DND-41 (cell line): ENCODE measurements around the gene MELK.
"Not testable (repeated sequence)": the region's sequence is repeated elsewhere in the genome, so short reads cannot be mapped to it uniquely, and the experiment has no call there.

ENCODE experiments used
- ATAC-seq: fragments of 200-7000 bp; cut with Tn5 transposase; 3 replicates; pipeline ENCODE4 v1.9.1; 2021; ENCODE audit warnings: low read depth; ENCODE audit not compliant: insufficient read depth
- DNase-seq: peaks from one replicate; pipeline ENCODE4 v3.0.0-alpha.2; 2020
- H2AFZ ChIP-seq: 2 replicates; pipeline ENCODE4 v1.6.0; 2012; ENCODE audit warnings: low read depth, low read length
- H3K27ac ChIP-seq: 2 replicates; pipeline ENCODE4 v1.5.1; 2012; ENCODE audit warnings: low read length, inconsistent platforms
- H3K27me3 ChIP-seq: fragments of 200-600 bp; sonication (generic); 2 replicates; pipeline ENCODE4 v1.6.0; 2012; ENCODE audit warnings: low read length, mild to moderate bottlenecking, inconsistent platforms; ENCODE audit not compliant: insufficient read depth, poor library complexity
- H3K36me3 ChIP-seq: 2 replicates; pipeline ENCODE4 v1.5.1; 2012; ENCODE audit warnings: low read length, inconsistent platforms; ENCODE audit not compliant: insufficient read depth
- H3K4me1 ChIP-seq: 2 replicates; pipeline ENCODE4 v1.5.1; 2012; ENCODE audit warnings: mild to moderate bottlenecking, low read length; ENCODE audit not compliant: insufficient read depth
- H3K4me2 ChIP-seq: 2 replicates; pipeline ENCODE4 v1.6.0; 2012; ENCODE audit warnings: mild to moderate bottlenecking, moderate library complexity, low read length, inconsistent platforms; ENCODE audit not compliant: insufficient read depth
- H3K4me3 ChIP-seq, 2 experiments: fragments of 200-600 bp in 1 of 2; shearing (Covaris generic) in 1 of 2; 2 replicates each; pipeline ENCODE4 v1.5.1; 2012 to 2016; ENCODE audit warnings: inconsistent platforms in 2 of 2, low read length in 2 of 2, mild to moderate bottlenecking in 2 of 2, low read depth in 1 of 2, moderate library complexity in 1 of 2
- H3K79me2 ChIP-seq: 2 replicates; pipeline ENCODE4 v1.6.0; 2012; ENCODE audit warnings: low read length, inconsistent platforms; ENCODE audit not compliant: insufficient read depth
- H3K9ac ChIP-seq: 2 replicates; pipeline ENCODE4 v1.6.0; 2012; ENCODE audit warnings: low read depth, mild to moderate bottlenecking, inconsistent platforms, low read length, moderate library complexity
- H3K9me3 ChIP-seq: 2 replicates; pipeline ENCODE4 v1.5.1; 2012; ENCODE audit warnings: low read length, moderate library complexity, mild to moderate bottlenecking, inconsistent platforms; ENCODE audit not compliant: insufficient read depth, severe bottlenecking
- H4K20me1 ChIP-seq: 2 replicates; pipeline ENCODE4 v1.6.0; 2012; ENCODE audit warnings: low read length; ENCODE audit not compliant: insufficient read depth
- EZH2 ChIP-seq: IDR thresholded peaks from 3 replicates; pipeline ENCODE4 v1.6.1; 2012; ENCODE audit warnings: borderline replicate concordance, low read depth, mild to moderate bottlenecking, moderate library complexity, low read length, inconsistent platforms; ENCODE audit not compliant: severe bottlenecking
- TF ChIP-seq, protein P1 (sequence below): IDR thresholded peaks from 2 replicates; pipeline ENCODE4 v1.5.1; 2012; ENCODE audit warnings: borderline replicate concordance, low read length, moderate library complexity, mild to moderate bottlenecking; ENCODE audit not compliant: poor library complexity, severe bottlenecking; ENCODE audit errors: extremely low read depth

MELK gene

DNA sequence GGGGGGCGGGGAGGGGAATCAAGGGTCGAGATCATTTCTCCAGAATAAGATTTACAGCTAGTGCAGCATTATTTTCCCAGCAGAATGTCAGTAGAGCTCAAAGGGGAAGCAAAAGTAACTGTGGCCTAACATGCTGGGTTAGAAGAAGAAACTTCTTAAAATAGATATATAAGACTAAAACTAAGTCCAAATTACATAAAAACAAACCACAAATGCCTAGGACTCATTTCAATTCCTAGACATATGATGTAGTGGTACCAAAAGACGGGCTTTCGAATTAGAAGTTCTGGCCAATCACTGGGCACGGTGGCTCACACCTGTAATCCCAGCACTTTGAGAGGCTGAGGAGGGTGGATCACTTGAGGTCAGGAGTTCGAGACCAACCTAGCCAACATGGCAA, 20.8 kb upstream of the MELK start:
- DNase-seq = no peak
- no peak for ATAC-seq
- no peak for TF ChIP-seq EZH2
- TF ChIP-seq, protein P1, sequence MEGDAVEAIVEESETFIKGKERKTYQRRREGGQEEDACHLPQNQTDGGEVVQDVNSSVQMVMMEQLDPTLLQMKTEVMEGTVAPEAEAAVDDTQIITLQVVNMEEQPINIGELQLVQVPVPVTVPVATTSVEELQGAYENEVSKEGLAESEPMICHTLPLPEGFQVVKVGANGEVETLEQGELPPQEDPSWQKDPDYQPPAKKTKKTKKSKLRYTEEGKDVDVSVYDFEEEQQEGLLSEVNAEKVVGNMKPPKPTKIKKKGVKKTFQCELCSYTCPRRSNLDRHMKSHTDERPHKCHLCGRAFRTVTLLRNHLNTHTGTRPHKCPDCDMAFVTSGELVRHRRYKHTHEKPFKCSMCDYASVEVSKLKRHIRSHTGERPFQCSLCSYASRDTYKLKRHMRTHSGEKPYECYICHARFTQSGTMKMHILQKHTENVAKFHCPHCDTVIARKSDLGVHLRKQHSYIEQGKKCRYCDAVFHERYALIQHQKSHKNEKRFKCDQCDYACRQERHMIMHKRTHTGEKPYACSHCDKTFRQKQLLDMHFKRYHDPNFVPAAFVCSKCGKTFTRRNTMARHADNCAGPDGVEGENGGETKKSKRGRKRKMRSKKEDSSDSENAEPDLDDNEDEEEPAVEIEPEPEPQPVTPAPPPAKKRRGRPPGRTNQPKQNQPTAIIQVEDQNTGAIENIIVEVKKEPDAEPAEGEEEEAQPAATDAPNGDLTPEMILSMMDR = no peak

DNA sequence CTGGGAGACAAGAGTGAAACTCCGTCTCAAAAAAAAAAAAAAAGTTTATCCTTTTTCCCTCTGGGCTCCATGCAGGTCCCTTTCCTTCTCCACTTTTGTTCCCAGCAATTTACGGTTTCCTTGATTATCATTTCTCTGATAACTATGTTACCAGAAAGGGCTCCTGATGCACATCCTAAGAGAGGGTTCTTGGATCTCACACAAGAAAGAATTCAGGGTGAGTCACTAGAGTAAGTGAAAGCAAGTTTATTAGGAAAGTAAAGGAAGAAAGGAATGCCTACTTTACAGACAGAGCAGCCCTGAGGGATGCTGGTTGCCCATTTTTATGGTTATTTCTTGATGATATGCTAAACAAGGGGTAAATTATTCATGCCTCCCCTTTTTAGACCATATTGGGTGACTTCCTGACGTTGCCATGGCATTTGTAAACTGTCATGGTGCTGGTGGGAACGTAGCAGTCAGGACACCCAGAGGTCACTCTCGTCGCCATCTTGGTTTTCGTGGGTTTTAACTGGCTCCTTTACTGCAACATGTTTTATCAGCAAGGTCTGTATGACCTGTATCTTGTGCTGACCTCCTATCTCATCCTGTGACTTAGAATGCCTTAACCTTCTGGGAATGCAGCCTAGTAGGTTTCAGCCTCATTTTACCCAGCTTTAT, 13.5 kb upstream of the MELK start:
- no peak overlapping the region for H2AFZ ChIP-seq

More for the DNA sequence above, 20.8 kb upstream of the MELK start:
- H3K27me3 ChIP-seq = no peaks in the 10 kb centered on the region
- no peak overlapping the region for H3K27ac ChIP-seq
- H2AFZ ChIP-seq = no peak overlapping the region
- H4K20me1 ChIP-seq = no peaks in the 10 kb centered on the region
- no peaks in the 10 kb centered on the region for H3K79me2 ChIP-seq
- no peaks in the 10 kb centered on the region for H3K9me3 ChIP-seq
- no peak overlapping the region for H3K4me3 ChIP-seq
- H3K4me2 ChIP-seq = no peak overlapping the region
- peaks cover 13% of the 10 kb centered on the region for H3K4me1 ChIP-seq
- H3K9ac ChIP-seq = no peak overlapping the region
- no peaks in the 10 kb centered on the region for H3K36me3 ChIP-seq

DNA sequence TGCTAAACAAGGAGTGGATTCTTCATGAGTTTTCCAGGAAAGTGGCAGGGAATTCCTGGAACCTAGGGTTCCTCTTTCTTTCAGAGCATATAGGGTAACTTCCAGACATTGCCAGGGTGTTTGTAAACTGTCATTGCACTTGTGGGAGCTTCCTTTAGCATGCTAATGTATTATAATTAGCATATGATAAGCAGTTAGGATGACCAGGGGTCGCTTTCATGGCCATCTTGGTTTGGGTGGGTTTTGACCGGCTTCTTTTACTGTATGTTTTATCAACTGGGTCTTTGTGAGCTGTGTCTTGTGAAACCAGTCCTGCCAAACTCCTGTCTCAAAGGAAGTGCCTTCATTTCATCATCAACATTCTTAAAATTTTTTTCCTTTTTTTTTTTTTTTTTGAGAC, 11.9 kb upstream of the MELK start:
- H3K9ac ChIP-seq = no peak overlapping the region
- no peaks in the 10 kb centered on the region for H3K36me3 ChIP-seq
- DNase-seq (no peak), ATAC-seq (no peak)
- no peaks in the 10 kb centered on the region for H3K79me2 ChIP-seq
- H2AFZ ChIP-seq = no peak overlapping the region
- H4K20me1 ChIP-seq = no peaks in the 10 kb centered on the region
- TF ChIP-seq EZH2 = no peak
- TF ChIP-seq, protein P1 = no peak
- H3K4me1 ChIP-seq = peaks cover under 1% of the 10 kb centered on the region; the same call in 1 of the 2 replicates
- no peak overlapping the region for H3K4me2 ChIP-seq
- H3K9me3 ChIP-seq = no peaks in the 10 kb centered on the region
- H3K27me3 ChIP-seq = no peaks in the 10 kb centered on the region
- no peak overlapping the region for H3K4me3 ChIP-seq
- H3K27ac ChIP-seq = no peak overlapping the region

More for the DNA sequence above, 13.5 kb upstream of the MELK start:
- Histone ChIP-seq H3K27me3 (no peaks in the 10 kb centered on the region), H3K4me3 (no peak overlapping the region), H4K20me1 (no peaks in the 10 kb centered on the region), H3K27ac (no peak overlapping the region), H3K4me1 (peaks cover 2% of the 10 kb centered on the region; the same call in 1 of the 2 replicates), H3K9ac (no peak overlapping the region), H3K4me2 (no peak overlapping the region), H3K79me2 (no peaks in the 10 kb centered on the region), H3K36me3 (no peaks in the 10 kb centered on the region), H3K9me3 (no peaks in the 10 kb centered on the region)
- TF ChIP-seq, protein P1 = no peak
- TF ChIP-seq EZH2 = no peak
- no peak for ATAC-seq
- no peak for DNase-seq

DNA sequence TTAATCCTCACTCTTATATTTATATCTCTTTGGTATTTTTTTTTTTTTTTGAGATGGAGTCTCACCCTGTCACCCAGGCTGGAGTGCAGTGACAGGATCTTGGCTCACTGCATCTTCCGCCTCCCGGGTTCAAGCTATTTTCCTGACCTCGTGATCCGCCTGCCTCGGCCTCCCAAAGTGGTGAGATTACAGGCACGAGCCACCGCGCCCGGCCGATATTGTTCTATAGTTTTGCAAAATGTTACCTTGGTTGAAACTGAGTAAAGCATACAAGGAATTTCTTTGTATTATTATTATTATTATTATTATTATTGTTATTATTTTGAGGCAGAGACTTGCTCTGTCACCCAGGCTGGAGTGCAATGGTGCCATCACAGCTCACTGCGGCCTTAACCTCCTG, 9.9 kb upstream of the MELK start:
- H3K27me3 ChIP-seq, H3K4me1 ChIP-seq, H4K20me1 ChIP-seq, H3K9me3 ChIP-seq, H2AFZ ChIP-seq, DNase-seq, H3K27ac ChIP-seq, H3K4me2 ChIP-seq, ATAC-seq, H3K36me3 ChIP-seq, H3K4me3 ChIP-seq, H3K9ac ChIP-seq, H3K79me2 ChIP-seq: not testable (repeated sequence)
